Measurements from ENCODE around the gene FLT4.

The FLT4 gene

DNA sequence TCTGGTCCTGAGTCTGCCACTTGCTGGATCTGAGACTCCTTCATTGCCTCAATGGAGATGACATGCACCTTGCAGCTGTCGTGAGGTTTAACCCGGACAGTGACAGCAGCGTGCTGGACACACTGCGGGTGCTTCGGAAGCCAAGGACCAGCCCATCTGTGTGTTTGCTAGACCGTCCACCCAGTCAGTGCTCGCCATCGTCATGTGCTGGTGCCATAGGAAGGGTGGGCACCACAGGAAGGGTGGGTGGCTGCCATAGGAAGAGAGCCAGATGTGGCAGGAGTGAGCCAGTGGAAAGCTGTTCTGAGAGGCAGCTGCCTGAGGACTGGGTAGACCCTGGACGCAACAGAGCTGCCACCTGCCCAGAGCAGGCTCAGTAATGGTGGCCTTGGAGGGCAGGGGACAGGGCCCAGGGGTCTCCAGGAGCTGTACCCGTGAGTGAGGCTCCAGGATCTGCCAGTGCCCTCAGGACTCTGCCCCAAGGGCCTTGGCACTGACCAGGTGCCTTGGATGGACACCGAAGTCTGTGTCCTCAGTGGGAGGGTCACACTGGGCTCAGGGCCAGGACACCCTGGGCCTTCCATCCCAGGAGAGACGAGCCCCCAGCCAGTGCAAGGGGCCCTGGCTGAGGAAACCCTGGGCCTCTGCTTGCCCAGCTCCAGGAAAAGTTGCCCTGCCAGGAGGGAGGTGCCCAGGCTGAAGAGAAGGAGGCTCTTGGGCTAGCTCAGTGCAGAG lies 21.8 kb downstream of the FLT4 start:
- Histone ChIP-seq H3K4me1 (ENCODE audit: control insufficient read depth in 2 of 2, insufficient read depth in 2 of 2, low read length in 2 of 2) (no peaks in the 10 kb centered on the region), H3K27me3 (ENCODE audit: control insufficient read depth in 2 of 2, insufficient read depth in 2 of 2, low read length in 2 of 2) (no peaks in the 10 kb centered on the region), H3K4me3 (ENCODE audit: low read length in 2 of 2) (no peak overlapping the region), H3K27ac (ENCODE audit: low read depth in 2 of 2, low read length in 2 of 2) (no peak overlapping the region), H3K36me3 (ENCODE audit: control insufficient read depth in 2 of 2, insufficient read depth in 2 of 2, low read length in 2 of 2) (no peaks in the 10 kb centered on the region), H3K9me3 (ENCODE audit: control insufficient read depth in 2 of 2, low read length in 2 of 2) (no peaks in the 10 kb centered on the region), H3K9ac (ENCODE audit: low read depth in 1 of 2, low read length in 2 of 2) (no peak overlapping the region)

DNA sequence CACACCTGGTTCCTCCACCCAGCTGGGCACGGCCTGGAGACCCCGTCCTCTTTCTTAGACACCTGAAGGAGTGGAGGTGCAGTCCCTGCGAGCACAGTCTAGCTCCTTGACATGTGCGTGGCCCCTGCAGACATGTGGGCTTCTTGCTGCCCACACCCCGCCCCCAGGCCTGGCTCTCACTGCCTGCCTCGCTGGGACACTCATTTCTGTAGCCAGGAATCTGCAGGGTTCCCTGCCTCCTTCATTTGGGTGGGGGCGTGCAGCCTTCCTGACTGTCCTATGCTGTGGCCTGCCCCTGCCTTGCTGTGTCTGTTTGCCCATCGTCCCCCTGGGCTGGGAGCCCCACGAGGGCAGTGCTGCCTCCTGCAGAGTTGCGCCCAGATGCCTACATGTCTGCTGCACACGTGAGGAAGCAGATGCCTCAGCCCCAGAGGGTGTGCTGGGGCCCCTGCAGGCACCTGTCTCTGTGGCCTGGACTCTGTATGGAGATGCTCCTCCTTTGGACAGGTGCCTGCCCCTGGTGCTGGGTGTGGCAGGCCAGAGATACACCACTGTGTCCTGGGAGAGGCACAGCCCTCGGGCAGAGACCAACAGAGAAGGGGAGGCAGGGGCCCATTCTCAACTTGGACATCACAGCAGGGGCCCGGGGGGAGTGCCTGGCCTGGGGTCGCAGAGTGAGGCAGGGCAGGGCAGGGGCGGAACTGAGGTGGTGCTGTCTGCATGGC lies 22.6 kb downstream of the FLT4 start:
- Histone ChIP-seq H3K4me3 (ENCODE audit: low read length in 2 of 2) (no peak overlapping the region), H3K36me3 (ENCODE audit: control insufficient read depth in 2 of 2, insufficient read depth in 2 of 2, low read length in 2 of 2) (no peaks in the 10 kb centered on the region), H3K9ac (ENCODE audit: low read depth in 1 of 2, low read length in 2 of 2) (no peak overlapping the region), H3K27ac (ENCODE audit: low read depth in 2 of 2, low read length in 2 of 2) (no peak overlapping the region), H3K9me3 (ENCODE audit: control insufficient read depth in 2 of 2, low read length in 2 of 2) (no peaks in the 10 kb centered on the region), H3K27me3 (ENCODE audit: control insufficient read depth in 2 of 2, insufficient read depth in 2 of 2, low read length in 2 of 2) (no peaks in the 10 kb centered on the region), H3K4me1 (ENCODE audit: control insufficient read depth in 2 of 2, insufficient read depth in 2 of 2, low read length in 2 of 2) (no peaks in the 10 kb centered on the region)

DNA sequence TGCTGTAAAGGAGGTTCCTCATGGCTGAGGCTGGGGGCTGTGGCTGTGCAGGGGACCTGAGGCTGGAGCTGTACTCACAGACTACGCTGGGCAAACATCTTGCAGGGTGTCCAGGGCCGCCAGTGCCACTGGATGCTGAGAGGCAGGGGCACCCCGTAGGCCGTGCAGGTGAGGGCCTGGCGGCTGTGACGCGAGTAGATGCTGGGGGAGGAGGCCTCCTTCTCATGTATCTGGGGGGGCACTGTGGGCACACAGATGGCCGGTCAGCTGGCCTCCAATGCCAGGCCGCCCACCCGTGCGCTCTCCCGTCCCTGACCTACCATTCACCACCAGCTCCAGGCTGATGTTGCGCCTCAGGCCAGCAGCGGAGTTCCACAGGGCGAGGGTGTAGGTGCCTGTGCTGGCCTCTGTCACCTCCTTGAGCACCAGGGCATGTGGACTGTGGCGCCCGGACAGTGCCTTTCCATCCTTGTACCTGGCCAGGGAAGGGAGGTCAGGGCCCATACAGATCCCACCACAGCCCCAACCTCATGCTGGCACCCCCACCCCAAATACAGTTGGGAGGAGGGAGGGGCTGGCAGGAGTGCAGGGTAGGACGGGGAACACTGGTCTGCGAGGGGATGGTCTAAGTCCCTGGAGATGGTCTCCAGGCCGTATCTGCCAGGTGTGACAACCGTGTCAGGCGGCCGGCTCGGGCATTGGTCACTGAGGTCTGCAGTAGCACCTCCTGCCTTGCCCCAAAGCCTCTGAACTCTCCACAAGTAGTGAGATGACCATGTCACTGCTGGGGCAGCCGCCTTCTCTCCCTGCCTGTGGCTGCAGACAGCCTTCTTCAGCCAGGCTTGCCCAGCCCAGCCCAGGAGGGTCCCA lies 23.4 kb downstream of the FLT4 start:
- H3K27me3 ChIP-seq (ENCODE audit: control insufficient read depth in 2 of 2, insufficient read depth in 2 of 2, low read length in 2 of 2), result no peaks in the 10 kb centered on the region
- H3K9ac ChIP-seq (ENCODE audit: low read depth in 1 of 2, low read length in 2 of 2), result no peak overlapping the region
- no peaks in the 10 kb centered on the region for H3K36me3 ChIP-seq (ENCODE audit: control insufficient read depth in 2 of 2, insufficient read depth in 2 of 2, low read length in 2 of 2)
- no peak overlapping the region for H3K4me3 ChIP-seq (ENCODE audit: low read length in 2 of 2)
- no peaks in the 10 kb centered on the region for H3K9me3 ChIP-seq (ENCODE audit: control insufficient read depth in 2 of 2, low read length in 2 of 2)
- no peak overlapping the region for H3K27ac ChIP-seq (ENCODE audit: low read depth in 2 of 2, low read length in 2 of 2)
- H3K4me1 ChIP-seq (ENCODE audit: control insufficient read depth in 2 of 2, insufficient read depth in 2 of 2, low read length in 2 of 2), result no peaks in the 10 kb centered on the region

DNA sequence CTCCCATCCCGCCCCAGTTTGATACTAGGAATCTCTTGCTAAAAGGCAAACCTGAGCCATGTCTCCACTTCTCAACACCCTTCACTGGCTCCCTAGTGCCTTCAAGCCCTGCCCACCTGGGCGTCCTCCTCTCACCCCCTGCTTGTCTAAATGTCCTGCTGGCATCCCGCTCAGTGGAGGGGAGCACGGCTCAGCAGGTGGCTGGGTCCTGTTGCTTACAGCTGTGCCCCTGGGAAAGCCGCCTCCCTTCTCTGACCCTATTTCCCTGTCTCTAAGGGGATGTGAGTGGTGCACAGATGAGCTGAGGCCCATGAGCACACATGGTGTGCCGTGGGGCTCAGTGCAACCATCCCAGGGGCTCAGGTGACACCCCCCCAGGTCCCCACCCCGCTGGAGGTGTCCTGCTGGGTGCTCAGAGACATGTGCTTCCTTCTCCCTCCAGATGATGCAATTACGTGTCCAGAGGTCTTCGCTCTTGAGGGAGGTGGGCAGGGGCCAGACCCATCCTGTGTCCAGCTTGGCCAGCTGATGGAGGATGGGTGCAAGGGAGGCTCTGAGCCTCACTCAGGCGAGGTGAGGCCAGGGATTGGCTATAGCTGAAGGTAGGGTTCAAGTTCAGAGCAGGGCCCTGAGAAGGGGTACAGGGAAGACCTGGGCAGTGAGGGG lies 24.1 kb downstream of the FLT4 start:
- Histone ChIP-seq H3K4me1 (ENCODE audit: control insufficient read depth in 2 of 2, insufficient read depth in 2 of 2, low read length in 2 of 2) (no peaks in the 10 kb centered on the region), H3K4me3 (ENCODE audit: low read length in 2 of 2) (no peak overlapping the region), H3K9ac (ENCODE audit: low read depth in 1 of 2, low read length in 2 of 2) (no peak overlapping the region), H3K36me3 (ENCODE audit: control insufficient read depth in 2 of 2, insufficient read depth in 2 of 2, low read length in 2 of 2) (no peaks in the 10 kb centered on the region), H3K27ac (ENCODE audit: low read depth in 2 of 2, low read length in 2 of 2) (no peak overlapping the region), H3K27me3 (ENCODE audit: control insufficient read depth in 2 of 2, insufficient read depth in 2 of 2, low read length in 2 of 2) (no peaks in the 10 kb centered on the region), H3K9me3 (ENCODE audit: control insufficient read depth in 2 of 2, low read length in 2 of 2) (no peaks in the 10 kb centered on the region)

DNA sequence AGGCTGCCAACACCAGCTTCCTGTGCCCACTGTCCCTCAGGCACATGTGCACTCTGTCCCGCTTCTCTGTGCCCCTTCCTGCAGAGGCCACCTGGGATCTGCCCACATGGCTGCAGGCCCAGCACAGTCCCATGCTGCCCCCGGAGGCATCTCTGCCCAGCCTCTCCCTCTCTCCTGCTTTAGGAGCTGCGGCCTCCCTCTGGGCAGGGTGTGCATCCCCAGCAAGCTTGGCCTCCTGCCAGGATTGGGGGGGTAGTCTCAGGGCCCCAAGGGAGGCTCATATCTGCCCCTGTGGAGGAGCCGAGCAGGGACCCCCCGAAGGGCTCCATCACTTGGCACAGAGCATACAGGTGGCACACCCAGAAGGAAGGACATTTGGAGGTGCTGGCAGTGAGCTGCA lies 24.8 kb downstream of the FLT4 start:
- no peaks in the 10 kb centered on the region for H3K4me1 ChIP-seq (ENCODE audit: control insufficient read depth in 2 of 2, insufficient read depth in 2 of 2, low read length in 2 of 2)
- H3K4me3 ChIP-seq (ENCODE audit: low read length in 2 of 2), result no peak overlapping the region
- H3K27me3 ChIP-seq (ENCODE audit: control insufficient read depth in 2 of 2, insufficient read depth in 2 of 2, low read length in 2 of 2), result peaks cover 0 to 4% of the 10 kb centered on the region in 2 donors
- H3K27ac ChIP-seq (ENCODE audit: low read depth in 2 of 2, low read length in 2 of 2), result no peak overlapping the region
- H3K9ac ChIP-seq (ENCODE audit: low read depth in 1 of 2, low read length in 2 of 2), result no peak overlapping the region
- no peaks in the 10 kb centered on the region for H3K36me3 ChIP-seq (ENCODE audit: control insufficient read depth in 2 of 2, insufficient read depth in 2 of 2, low read length in 2 of 2)
- H3K9me3 ChIP-seq (ENCODE audit: control insufficient read depth in 2 of 2, low read length in 2 of 2), result no peaks in the 10 kb centered on the region

DNA sequence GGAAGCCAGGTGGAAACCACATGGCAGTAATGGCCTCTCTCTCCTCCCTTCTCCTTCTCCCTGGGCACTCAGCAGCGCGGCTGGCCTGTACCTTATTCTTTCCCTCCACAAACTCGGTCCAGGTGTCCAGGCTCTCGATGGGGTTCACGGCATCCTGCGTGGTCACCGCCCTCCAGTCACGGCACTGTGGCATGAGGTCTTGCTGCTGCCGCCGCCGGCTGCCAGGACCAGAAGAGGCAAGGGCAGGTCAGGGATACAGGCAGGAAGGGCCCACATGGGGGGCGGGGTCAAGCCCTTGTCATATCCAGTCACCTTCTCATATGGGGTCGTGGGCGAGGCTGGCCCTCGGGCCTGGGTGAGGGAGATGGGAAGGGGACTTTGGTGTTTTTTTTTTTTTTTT lies 25.6 kb downstream of the FLT4 start:
- no peak overlapping the region for H3K27ac ChIP-seq (ENCODE audit: low read depth in 2 of 2, low read length in 2 of 2)
- H3K9ac ChIP-seq (ENCODE audit: low read depth in 1 of 2, low read length in 2 of 2), result no peak overlapping the region
- H3K36me3 ChIP-seq (ENCODE audit: control insufficient read depth in 2 of 2, insufficient read depth in 2 of 2, low read length in 2 of 2), result no peaks in the 10 kb centered on the region

DNA sequence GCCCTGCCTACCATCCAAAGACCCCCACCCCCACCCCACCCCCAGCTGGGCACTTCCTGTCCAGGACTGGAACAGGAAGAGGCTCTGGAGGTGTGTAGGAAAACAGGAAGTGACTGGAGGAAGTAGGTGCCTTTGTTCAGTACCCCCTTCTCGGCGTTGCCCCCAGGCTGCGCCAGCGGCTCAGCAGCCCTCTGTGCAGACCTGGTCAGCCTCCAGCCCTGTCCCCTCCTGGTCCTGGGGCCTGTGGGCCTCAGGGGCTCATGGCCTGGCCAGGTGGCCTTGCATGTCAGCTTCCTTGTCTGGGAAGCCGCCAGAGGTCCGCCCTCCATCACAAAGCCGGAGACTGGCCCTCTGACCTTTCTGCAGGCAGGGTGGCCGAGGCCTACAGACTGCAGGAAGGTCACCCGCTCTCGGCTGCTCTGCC lies 26.0 kb downstream of the FLT4 start:
- Histone ChIP-seq H3K27ac (ENCODE audit: low read depth in 2 of 2, low read length in 2 of 2) (no peak overlapping the region), H3K9ac (ENCODE audit: low read depth in 1 of 2, low read length in 2 of 2) (no peak overlapping the region), H3K4me1 (ENCODE audit: control insufficient read depth in 2 of 2, insufficient read depth in 2 of 2, low read length in 2 of 2) (no peaks in the 10 kb centered on the region), H3K9me3 (ENCODE audit: control insufficient read depth in 2 of 2, low read length in 2 of 2) (no peaks in the 10 kb centered on the region), H3K27me3 (ENCODE audit: control insufficient read depth in 2 of 2, insufficient read depth in 2 of 2, low read length in 2 of 2) (peaks cover 0 to 6% of the 10 kb centered on the region in 2 donors), H3K36me3 (ENCODE audit: control insufficient read depth in 2 of 2, insufficient read depth in 2 of 2, low read length in 2 of 2) (no peaks in the 10 kb centered on the region), H3K4me3 (ENCODE audit: low read length in 2 of 2) (no peak overlapping the region)

More for the DNA sequence above, 25.6 kb downstream of the FLT4 start:
- H3K27me3 ChIP-seq (ENCODE audit: control insufficient read depth in 2 of 2, insufficient read depth in 2 of 2, low read length in 2 of 2), result peaks cover 0 to 6% of the 10 kb centered on the region in 2 donors
- no peaks in the 10 kb centered on the region for H3K9me3 ChIP-seq (ENCODE audit: control insufficient read depth in 2 of 2, low read length in 2 of 2)
- no peaks in the 10 kb centered on the region for H3K4me1 ChIP-seq (ENCODE audit: control insufficient read depth in 2 of 2, insufficient read depth in 2 of 2, low read length in 2 of 2)
- no peak overlapping the region for H3K4me3 ChIP-seq (ENCODE audit: low read length in 2 of 2)

DNA sequence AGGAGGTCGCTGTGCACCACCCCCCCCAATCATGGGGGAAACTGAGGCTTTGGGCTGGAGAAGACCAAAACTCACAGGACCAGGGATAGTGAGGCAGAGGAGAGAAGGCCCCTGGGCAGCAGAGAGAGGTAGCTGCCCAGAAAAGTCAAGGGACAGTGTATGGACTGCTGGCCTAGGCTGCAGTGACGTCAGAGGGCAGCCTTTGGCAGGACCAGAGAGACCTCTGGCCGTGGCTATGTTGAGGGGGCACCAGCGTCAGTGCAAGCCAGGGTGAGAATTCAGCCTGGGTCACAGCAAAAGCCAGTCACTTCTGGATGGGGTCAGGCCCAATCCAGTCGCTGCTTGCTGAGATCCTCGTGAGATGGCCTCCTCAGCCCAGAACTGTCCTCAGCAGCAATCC lies 26.5 kb downstream of the FLT4 start:
- H3K4me1 ChIP-seq (ENCODE audit: control insufficient read depth in 2 of 2, insufficient read depth in 2 of 2, low read length in 2 of 2), result no peaks in the 10 kb centered on the region
- H3K27ac ChIP-seq (ENCODE audit: low read depth in 2 of 2, low read length in 2 of 2), result no peak overlapping the region
- no peak overlapping the region for H3K4me3 ChIP-seq (ENCODE audit: low read length in 2 of 2)
- H3K9ac ChIP-seq (ENCODE audit: low read depth in 1 of 2, low read length in 2 of 2), result no peak overlapping the region
- peaks cover 0 to 6% of the 10 kb centered on the region in 2 donors for H3K27me3 ChIP-seq (ENCODE audit: control insufficient read depth in 2 of 2, insufficient read depth in 2 of 2, low read length in 2 of 2)
- H3K36me3 ChIP-seq (ENCODE audit: control insufficient read depth in 2 of 2, insufficient read depth in 2 of 2, low read length in 2 of 2), result no peaks in the 10 kb centered on the region
- no peaks in the 10 kb centered on the region for H3K9me3 ChIP-seq (ENCODE audit: control insufficient read depth in 2 of 2, low read length in 2 of 2)

DNA sequence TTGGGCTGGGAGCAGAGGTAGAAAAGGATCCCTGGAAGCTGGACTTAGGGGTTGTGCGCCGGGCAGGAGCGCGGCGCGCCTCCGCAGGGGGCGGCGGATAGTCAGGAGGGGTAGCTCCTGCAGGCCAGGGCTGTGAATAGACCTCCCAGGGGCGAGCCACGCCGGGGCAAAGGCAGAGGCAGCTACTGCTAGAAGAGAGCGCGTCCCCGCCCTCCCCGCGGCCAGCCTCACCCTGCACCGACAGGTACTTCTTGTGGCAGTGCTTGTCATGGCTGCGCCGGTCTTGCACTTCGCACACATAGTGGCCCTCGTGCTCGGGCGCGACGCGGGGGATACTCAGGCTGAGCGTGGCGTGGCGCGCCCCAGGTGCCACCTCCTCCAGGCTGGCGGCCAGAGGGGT lies 28.1 kb downstream of the FLT4 start:
- no peaks in the 10 kb centered on the region for H3K36me3 ChIP-seq (ENCODE audit: control insufficient read depth in 2 of 2, insufficient read depth in 2 of 2, low read length in 2 of 2)

More for the DNA sequence above, 28.1 kb downstream of the FLT4 start:
- Histone ChIP-seq H3K9me3 (ENCODE audit: control insufficient read depth in 2 of 2, low read length in 2 of 2) (no peaks in the 10 kb centered on the region), H3K27ac (ENCODE audit: low read depth in 2 of 2, low read length in 2 of 2) (no peak overlapping the region), H3K4me3 (ENCODE audit: low read length in 2 of 2) (no peak overlapping the region), H3K9ac (ENCODE audit: low read depth in 1 of 2, low read length in 2 of 2) (no peak overlapping the region), H3K27me3 (ENCODE audit: control insufficient read depth in 2 of 2, insufficient read depth in 2 of 2, low read length in 2 of 2) (peaks cover 0 to 6% of the 10 kb centered on the region in 2 donors), H3K4me1 (ENCODE audit: control insufficient read depth in 2 of 2, insufficient read depth in 2 of 2, low read length in 2 of 2) (no peaks in the 10 kb centered on the region)

Data from mucosa of rectum (tissue), 2 donors.